GM18498 (cell line): ENCODE measurements around the gene PDE3A.

Experiments
- ATAC-seq: cut with Tn5 transposase; IDR thresholded peaks from one replicate; pipeline ENCODE4 v1.9.1; 2021; ENCODE audit warnings: mild to moderate bottlenecking, moderate library complexity; ENCODE audit not compliant: unreplicated experiment

The PDE3A gene

DNA sequence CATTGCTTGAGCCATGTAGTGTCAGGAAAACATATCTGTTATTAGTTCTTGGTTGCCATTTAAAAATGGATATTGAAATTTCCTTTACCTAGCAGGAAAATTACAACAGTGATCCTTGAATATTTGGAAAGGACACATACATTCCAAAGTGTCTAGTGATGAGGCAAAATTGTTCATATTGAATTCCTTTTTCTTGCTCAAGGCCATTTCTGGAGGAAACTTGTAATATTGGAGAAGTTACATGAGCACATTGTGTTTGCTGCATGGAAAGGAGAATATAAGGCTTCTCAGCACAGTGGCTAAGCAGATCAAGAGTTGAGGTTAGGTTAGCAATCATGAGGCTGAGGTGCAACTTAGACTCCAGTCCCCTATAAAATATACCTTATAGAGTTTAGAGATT is 121.9 kb downstream of the PDE3A start:
- no peak for ATAC-seq

DNA sequence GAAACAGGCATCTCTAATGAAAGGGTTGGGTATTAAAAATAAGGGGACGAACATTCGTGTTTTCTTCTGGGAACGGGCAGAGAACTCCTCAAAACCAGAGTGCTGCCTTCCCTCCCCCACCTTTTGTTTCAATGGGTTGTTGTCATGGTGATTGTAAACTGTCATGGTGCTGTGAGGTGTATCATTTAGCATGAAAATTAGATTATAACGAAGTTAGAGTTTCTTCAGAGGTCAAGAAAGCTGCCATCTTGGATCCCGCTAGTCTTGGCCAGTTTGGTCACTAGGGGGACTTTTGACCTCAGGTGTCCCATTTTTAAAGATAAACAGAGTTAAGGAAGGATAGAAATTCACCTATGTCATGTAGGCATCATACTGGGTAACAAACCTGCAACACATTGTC is 123.0 kb downstream of the PDE3A start:
- no peak for ATAC-seq

DNA sequence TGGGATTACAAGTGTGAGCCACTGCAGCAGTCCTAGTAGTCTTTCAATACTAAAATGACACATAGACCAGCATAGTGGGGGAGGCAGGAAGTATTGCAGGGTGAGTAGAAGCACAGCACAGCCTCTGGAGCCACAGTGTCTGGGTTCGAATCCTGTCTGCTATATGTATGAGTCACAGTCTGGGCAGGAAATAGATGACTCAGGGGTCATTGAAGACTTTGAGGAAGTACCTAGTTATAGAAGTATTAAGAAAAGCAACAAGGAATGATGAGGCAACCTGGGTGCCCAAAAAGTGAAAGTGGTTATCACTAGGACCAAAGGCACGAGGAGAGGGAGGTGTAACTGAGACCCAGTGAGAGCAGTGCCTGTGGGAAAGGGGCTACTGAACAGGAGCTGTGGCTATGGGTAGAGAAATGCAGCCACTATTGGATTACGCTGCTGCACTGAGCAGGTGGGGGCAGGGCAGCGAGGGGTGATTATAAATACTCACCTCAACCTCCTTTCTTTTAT is 124.0 kb downstream of the PDE3A start:
- ATAC-seq: no peak

DNA sequence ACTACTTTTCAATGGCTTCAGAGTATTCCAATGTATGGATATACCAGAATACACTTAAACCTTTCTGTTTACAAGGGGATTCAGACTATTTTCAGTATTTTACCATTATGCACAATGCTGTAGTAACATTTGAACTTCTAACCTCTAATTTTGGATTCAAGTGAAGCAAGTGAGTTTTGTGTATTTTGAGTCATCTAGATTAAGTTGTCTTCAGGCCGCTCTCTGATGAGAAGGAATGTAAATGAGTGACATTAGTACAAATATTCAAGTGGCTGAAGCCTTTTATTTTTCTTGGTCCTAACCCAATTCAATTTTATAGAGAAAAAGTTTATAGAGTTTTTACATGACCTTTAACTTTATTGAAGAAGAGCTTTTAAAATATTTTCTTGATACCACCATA is 125.6 kb downstream of the PDE3A start:
- ATAC-seq: no peak

DNA sequence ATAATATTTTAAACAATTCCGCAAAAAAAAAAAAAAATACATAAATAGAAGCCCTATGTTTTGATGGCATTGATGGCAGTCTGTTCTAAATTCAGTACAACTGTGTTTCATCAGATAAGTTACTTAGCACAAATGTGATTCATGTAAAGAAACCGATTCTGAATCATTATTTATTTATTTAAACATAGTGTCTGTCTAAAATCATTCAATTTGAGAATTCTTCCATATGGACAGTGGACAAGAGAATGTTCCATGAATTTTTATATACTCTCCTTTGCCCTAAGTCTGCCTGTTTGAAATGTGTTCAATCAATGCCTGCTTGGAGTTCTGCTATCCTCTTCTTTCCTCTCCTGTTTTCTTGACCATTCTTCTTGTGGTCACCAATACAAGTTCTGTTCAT is 126.5 kb downstream of the PDE3A start:
- no peak for ATAC-seq

DNA sequence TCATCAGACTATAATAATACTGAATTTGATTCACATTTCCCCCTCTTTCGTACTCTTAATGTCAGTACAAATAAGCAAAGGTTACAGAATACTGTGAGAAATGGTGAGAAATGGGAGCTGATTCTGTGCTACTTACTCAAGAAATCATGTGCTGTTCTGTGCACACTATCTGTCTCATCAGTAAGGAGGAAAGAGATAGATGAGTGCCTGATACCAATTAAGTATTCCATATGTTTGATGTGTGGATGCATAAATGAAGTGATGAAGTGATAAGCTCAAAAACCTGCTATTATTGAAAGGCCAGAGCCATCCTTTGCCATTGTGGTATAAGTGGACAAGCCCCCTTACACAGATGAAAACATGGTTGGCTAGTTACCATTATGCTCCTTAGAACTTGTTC is 127.7 kb downstream of the PDE3A start:
- no peak for ATAC-seq

DNA sequence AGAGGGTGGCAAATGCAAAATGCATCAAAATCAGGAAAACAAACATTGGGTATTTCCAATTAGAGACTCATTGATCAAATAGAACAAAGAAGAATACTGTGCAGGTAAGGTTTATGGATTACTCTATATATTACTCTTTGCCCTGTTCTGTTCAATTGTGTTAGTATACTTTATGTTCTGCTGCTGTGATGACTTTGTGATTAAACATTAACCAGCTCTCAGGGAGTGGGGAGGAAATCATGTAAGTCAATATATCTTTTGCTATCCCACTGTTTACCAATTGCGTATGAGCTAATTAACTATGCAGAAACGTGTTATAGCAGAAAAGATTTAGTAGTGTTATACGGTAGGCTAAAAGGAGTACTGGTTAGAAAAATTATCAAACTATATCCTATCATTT is 129.4 kb downstream of the PDE3A start:
- no peak for ATAC-seq

DNA sequence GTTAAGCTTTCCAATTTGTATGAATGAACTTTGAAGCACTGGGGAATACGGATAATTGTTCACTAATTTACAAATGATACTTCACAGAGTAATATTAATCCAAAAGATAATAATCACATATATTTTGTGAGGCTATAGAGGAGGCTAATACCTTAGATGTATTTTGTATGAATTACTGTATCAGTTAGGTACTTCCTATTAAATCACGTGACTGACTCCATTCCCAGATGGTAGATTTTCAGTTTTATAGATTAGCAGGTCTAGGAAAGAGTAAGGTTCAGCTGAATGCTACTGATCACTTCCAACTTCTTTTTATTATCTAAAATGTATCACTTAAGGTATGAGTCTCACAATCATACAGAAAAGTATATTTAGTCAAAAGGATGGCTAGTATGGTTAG is 133.6 kb downstream of the PDE3A start:
- ATAC-seq: no peak

DNA sequence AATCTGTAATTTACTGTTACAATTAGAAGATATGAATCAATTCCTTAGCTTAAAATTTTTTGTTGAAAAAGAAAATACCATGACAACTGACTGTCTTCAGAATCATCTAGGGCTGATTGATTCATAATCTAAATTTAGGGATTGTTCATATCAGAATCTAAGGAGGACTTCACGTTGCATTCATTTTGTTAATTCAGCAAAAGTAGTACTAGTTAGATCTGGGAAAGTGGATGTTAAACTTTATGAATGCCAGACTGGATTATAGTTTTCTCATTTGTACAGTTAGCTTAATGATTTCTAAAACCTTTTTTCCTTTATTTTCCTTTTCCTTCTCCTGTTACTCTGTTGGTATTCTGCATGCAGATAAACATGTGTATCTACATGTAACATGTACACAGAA is 135.5 kb downstream of the PDE3A start:
- no peak for ATAC-seq

DNA sequence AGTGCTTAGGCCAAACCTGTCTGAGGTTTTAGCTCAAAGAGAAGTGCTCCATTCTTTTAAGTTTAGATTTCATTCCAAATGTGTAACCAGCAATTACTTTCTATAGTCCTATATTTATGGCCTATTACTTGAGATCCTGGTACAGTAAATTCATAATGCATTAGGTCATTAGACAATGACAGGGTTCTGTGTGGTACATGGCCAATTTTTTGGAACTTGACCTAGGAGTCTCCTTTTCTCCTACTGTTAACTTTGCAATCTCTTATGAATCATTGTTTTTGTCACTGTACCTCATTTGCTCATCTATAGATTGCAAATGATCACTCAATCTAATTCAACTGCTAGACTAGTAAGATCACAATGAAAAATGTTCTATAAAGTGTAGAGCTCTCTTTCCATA is 136.7 kb downstream of the PDE3A start:
- no peak for ATAC-seq

DNA sequence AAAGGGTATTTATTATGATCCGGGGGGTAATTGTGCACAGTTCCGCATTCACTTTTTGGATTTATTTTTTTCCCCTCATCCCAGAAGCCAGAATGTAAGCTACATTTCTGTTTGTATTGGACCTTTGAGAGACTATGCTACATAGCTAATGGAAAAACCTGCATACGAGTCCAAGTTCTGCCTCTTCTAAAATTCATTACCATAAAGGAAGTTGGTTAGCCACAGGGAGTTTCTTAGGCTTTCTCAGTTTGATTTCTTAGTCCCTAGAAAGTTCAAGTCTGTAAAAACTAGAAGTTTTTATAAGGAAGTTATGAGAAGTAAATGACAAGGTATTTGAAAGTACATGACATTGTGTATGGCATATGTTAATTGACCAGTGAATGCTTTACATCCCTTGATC is 138.7 kb downstream of the PDE3A start:
- no peak for ATAC-seq

DNA sequence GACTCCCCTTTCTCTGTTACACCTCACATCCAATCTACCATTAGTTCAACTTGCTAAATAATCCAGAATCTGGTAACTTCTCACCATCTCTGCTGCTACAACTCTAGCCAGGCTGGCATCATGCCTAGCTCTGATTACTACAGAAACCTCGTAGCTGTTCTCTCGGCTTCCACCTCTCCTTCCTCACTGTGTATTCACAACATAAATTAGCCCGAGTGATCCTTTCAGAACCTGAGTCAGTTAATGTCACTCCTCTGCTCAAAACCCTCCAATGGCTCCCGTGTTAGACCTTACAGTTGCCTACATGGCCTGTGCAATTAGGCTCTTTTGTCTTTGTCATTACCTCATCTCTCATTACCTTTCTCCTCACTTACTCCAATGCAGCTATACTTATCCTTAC is 139.4 kb downstream of the PDE3A start:
- no peak for ATAC-seq

DNA sequence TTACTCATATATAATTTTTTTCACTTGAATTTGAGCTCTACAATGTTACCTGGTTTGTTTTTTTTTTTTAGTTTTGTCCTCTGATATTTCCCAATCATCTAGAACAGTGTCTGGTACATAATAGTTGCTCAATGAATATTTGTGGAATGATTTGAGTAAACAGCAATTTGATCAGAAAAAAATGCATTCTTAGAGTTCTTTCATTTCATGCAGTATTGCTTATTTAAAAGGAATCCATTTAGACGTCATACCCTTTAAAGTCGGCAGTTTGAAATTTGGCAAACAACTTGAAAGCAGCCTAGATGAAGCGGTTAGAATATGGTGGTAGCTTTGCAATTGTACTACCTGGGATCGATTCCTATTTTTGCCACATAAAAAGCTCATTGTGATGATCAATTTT is 140.0 kb downstream of the PDE3A start:
- no peak for ATAC-seq

DNA sequence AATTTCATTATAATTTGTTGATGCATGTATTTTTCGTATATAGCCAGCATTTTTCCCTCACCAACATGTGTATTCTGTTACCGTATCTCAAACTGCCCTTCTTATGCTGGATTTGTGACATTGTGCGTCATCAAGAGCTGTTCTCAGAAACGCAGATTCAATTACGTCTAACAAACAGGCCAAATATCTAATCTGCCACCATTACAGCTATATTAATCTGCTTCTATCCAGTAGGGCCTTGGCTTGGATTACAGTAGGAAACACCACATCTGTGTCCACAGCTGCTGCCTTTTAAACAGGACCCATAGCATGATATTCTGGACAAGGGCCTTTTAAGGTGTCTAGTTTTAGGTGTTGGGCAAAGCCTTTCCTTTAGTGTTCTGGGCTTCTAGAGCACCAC is 140.6 kb downstream of the PDE3A start:
- ATAC-seq: no peak

DNA sequence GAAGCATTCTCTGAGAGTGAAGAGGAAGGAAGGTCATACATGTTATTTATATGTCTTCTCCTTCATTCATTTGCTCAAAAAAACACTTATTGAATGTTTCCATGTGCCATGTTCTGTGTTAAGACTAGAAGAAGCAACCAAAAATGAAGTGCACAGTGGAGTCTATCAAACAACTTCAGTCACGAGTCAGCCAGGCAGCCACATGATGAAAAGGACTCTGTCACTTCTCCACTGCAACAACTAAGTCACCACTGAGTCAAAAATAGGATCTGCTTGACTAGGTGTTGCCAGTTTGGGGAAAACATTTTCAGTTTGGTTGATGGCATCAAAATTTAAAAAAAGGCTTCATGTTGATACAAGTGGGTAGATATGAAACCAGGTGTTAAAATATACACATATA is 142.5 kb downstream of the PDE3A start:
- no peak for ATAC-seq

DNA sequence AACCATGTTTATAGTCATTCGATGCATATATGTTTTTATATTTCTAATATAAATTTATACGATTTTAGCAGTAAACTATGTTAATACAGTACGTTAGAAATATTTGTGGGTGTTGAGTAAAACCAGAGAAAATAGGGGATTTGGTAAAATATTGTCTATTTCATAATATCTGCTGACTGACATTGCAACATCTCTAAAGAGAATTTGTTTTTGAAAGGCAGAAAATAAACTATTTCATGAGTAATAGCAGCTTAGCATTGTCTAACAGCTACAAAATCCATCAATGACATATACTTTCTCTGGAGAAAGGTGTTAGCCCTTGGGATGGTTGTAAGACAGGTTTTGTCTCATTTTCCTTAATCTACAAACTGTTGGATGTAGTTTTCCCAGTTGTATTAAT is 144.9 kb downstream of the PDE3A start:
- ATAC-seq: no peak

DNA sequence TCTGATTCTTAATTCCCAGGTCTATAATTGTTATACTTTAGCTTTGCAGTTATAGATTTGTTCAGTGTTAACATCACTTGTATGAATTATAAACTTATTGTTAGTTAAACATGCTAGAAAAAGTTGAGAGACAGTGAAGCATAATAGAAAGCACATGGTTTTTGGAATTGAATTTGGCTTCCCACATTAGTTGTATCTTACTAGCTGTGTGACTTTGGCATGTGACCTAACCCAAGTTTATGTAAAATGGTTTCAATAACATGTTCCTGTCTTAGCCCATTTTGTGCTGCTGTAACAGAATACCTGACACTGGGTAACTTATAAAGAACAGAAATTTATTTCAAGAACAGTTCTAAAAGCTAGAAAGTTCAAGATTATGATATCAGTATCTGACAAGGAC is 146.3 kb downstream of the PDE3A start:
- no peak for ATAC-seq

DNA sequence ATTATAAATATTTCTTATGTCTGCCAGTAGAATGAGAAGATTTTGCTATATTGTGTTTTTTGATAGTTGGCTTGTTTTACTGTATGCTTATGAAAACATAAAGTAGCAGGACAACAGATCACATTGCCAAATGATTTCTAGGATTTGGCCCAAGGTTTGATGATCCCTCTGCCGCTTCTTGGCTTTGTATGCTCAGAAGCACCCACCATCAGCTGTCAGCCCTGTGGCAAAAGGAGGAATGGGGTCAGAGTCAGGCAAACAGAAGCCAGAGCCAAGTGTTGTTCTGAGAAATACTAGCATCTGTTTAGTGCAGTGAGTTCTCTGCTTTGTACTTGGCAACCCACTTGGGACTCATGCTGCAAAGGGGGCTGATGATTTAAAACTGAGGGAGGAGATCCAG is 152.2 kb downstream of the PDE3A start:
- ATAC-seq: no peak

DNA sequence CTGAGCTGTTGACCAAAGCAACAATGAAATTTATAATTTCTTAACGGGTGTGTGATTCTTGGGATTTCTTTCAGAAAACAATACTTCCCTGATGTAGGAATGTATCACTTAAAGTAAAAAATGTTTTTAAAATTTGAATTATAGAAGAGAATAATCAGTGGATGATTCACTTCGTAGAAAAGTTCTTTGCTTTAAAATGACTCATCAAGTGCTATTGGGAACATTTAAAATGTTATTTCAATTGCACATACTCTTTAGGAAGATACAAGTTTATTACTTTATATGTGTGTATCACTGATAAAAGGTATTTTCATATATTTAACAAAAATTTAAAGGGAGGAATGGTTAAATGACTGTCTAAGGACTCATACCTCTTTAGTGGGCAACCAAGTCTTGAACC is 155.3 kb downstream of the PDE3A start:
- no peak for ATAC-seq

DNA sequence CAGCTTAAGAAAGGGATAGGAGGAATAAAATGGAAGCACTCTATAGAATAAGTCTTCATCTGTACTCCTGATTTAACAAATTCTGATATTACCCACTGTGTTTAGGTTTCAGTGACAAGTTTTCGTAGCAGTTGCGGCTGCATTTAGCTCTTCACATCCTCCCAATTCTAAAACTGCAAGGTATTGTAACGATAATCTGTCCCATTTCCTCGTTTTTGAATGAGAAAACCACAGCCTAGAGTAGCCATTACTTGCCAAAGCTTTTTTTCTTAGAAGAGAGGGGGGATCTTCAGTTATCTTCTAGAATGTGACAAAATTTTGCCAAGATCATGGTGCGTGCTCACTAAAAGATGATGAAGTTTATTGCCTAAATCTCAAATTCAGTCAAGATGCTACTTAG is 155.8 kb downstream of the PDE3A start:
- ATAC-seq: no peak

DNA sequence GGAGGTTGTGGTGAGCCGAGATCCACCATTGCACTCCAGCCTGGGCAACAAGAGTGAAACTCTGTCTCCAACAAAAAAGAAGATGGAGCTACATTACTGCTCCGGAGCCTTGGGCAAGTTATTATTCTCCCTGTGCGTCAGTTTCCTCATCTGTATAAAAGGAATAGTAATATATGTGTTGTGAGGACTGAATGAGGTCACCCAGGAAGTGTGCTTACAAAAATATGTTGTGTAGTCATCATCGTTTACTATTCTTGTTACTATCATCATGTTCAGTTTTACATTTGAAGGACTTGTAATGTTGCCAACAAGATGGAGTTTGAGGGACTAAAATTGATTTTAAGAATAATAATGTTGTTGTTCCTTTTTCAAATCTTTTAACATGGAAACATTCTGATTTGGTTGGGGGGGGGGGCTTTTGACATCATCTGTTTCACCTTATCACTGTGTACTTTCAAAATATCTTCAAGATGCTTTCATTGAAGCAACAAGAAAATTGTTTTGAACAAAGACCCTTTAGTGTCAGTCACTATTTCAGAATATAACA is 156.8 kb downstream of the PDE3A start:
- no peak for ATAC-seq

DNA sequence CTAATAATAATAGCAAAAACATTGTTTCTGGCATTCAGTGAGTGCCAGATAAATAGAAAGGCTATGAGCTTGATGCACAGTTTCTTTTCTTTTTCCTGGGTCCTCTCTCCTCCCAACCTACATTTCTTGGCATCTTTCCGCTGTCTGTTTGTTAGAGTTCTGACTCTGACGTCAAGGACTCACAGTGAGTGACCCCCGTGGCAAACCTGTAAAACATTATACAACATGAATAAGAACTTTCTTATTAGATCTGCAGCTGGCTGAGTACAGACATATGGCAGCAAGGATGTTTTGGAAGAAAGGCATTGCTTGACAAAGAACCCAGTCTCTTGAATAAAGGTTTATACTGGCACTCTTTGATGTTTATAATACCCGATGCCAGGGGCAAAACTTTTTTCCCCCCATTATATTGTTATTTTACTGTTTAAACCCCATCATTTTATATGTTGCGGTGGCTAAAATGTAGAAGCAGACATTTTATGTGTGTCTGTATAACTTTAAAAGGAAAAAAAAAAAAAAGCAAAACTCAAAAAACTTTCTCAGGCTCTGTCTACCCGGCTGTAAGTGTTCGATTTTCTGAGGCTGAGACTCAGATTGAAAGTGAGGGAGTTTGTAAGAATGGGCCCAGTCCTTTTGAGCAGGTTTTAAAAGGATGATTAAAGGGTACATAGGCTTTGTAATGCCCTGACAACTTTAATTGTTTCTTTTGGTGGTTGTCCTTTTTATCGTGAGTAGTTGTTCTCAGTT is 159.3 kb downstream of the PDE3A start:
- no peak for ATAC-seq

DNA sequence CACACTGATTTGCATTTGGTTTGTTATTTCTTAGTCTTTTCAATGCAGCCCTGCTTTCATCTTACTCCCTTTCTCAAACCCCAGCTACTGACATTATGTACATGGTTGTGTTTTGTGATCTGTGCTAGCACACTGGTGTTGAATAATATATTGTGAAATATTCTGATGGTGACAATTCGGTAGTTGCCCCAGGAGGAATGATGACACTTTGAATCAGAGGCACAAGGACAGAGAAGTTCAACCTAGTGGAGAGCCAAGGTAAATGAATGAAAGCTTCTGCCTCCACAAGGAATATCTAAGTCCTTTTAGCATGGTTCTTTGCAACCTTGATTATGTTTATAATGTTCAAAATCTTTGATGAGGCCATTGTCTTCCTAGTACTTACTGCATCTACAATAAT is 159.9 kb downstream of the PDE3A start:
- no peak for ATAC-seq
